Tibial nerve (tissue), 4 donors: Measurements from ENCODE around the gene MROH7. TPM values are rescaled to one million over a fixed set of nuclear protein-coding genes. Genes with fewer than 3 reads are reported as not detected.

ENCODE experiments used
- DNase-seq, 2 donors: peaks; one replicate each; pipeline ENCODE4 v3.0.0-alpha.2; 2019; ENCODE audit warnings: low spot score in 2 of 2
- H3K27ac ChIP-seq, 4 donors: fragments of 200-600 bp; sonication (generic) in 3 of 4; one replicate each; pipeline ENCODE4 v1.5.1; 2017 to 2019; ENCODE audit warnings: mild to moderate bottlenecking in 1 of 4
- H3K27me3 ChIP-seq, 2 donors: fragments of 200-600 bp; sonication (generic) in 1 of 2; one replicate each; pipeline versions ENCODE4 v1.5.1 to v1.6.0; 2017 to 2019
- H3K36me3 ChIP-seq, 3 donors: fragments of 200-600 bp; sonication (generic); one replicate each; pipeline ENCODE4 v1.5.1; 2018 to 2019
- H3K4me1 ChIP-seq, 4 donors: fragments of 200-600 bp; sonication (generic) in 3 of 4; one replicate each; pipeline ENCODE4 v1.5.1; 2017 to 2019
- H3K4me3 ChIP-seq, 4 donors: fragments of 200-600 bp; sonication (generic) in 3 of 4; one replicate each; pipeline ENCODE4 v1.5.1; 2017 to 2019; ENCODE audit warnings: mild to moderate bottlenecking in 1 of 4, moderate library complexity in 1 of 4
- H3K9me3 ChIP-seq, 4 donors: fragments of 200-600 bp; sonication (generic) in 3 of 4; one replicate each; pipeline ENCODE4 v1.5.1; 2017 to 2019
- EP300 ChIP-seq, 2 donors: sonication (generic); formaldehyde crosslinking; IDR thresholded peaks; one replicate each; pipeline ENCODE4 v1.6.1; 2017; ENCODE audit warnings: antibody characterized with exemption in 2 of 2, mild to moderate bottlenecking in 1 of 2
- POLR2A ChIP-seq, 2 donors: fragments of 450-650 bp; IDR thresholded peaks; one replicate each; pipeline ENCODE4 v1.6.1; 2017; ENCODE audit warnings: antibody characterized with exemption in 2 of 2, mild to moderate bottlenecking in 2 of 2, moderate library complexity in 2 of 2
- WGBS, 2 donors: methylation state at CpG; one replicate each; pipeline ENCODE4 v1.1.5; 2018; 5-methylcytosine and 5-hydroxymethylcytosine counted together
- total RNA-seq, 4 donors: library from RNA; depleted of rRNA; stranded (reverse); fragments of >200 nt; gene quantifications; one replicate each; pipeline ENCODE4 v1.1.0, GENCODE V29; 2016
- TF ChIP-seq, protein P1 (sequence below), 5 experiments: fragments of 200-600 bp in 3 of 5; fragments of 450-650 bp in 2 of 5; sonication (generic) in 3 of 5; IDR thresholded peaks; one replicate each; pipeline ENCODE4 v1.5.1; 2016 to 2019; ENCODE audit warnings: antibody characterized with exemption in 5 of 5, mild to moderate bottlenecking in 3 of 5, moderate library complexity in 2 of 5

Gene MROH7
- total RNA-seq, 4 donors from 2014 or later, result 4.4 to 7.2 (median 5.8) TPM

DNA sequence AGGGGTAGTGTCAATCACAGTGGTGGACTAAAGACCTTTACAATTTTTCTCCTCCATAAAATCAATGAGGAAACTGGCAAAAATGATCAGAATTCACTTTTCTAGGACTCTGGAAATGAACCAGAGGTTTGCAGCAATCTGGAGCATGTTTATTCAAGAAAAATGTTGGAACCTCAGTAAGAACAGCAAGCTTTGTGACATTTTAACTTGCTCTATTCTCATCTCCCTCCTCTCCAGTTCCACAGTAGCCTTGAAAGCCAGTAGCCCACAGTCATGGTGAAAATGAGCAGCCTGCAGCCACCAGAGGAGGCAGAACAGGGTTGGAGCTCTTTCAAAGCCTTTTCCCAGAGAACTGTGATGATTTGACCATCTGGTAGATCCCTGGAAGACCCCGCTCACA lies 83.2 kb downstream of the MROH7 start:
- no peaks in the 10 kb centered on the region for H3K9me3 ChIP-seq
- DNase-seq, result no peak
- 95 to 100% methylated on average over 1 of the region's 1 CpG for WGBS, 2 donors
- no peaks in the 10 kb centered on the region for H3K4me1 ChIP-seq
- no peaks in the 10 kb centered on the region for H3K27me3 ChIP-seq
- H3K4me3 ChIP-seq, result no peak overlapping the region
- TF ChIP-seq, protein P1, sequence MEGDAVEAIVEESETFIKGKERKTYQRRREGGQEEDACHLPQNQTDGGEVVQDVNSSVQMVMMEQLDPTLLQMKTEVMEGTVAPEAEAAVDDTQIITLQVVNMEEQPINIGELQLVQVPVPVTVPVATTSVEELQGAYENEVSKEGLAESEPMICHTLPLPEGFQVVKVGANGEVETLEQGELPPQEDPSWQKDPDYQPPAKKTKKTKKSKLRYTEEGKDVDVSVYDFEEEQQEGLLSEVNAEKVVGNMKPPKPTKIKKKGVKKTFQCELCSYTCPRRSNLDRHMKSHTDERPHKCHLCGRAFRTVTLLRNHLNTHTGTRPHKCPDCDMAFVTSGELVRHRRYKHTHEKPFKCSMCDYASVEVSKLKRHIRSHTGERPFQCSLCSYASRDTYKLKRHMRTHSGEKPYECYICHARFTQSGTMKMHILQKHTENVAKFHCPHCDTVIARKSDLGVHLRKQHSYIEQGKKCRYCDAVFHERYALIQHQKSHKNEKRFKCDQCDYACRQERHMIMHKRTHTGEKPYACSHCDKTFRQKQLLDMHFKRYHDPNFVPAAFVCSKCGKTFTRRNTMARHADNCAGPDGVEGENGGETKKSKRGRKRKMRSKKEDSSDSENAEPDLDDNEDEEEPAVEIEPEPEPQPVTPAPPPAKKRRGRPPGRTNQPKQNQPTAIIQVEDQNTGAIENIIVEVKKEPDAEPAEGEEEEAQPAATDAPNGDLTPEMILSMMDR (IDR thresholded peaks at IDR 0.05), result no peak
- no peak for TF ChIP-seq POLR2A (IDR thresholded peaks at IDR 0.05)
- TF ChIP-seq EP300 (IDR thresholded peaks at IDR 0.05), result no peak
- no peak overlapping the region for H3K27ac ChIP-seq
- H3K36me3 ChIP-seq, result peaks cover 4 to 90% (median 10%) of the 10 kb centered on the region in 3 donors

DNA sequence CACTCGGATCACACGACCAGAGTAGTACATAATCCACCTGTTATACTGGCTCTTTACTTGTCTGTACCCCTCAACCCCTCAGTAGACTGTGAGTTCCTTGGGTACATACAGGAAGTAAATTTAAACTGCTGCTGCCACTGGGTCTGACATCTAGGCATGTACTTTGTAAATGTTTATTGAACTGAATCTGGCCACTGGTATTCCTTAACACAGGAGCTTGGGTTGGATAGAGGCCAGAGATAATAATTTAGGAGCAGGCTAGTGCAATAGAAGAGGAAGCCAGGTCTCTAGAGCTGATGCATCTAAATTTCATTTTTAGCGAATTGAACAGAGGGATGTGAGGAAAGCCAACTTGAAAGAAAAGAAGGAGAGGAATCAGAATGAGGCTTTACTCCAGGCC lies 86.4 kb downstream of the MROH7 start:
- no peak for DNase-seq
- Histone ChIP-seq H3K4me1 (no peaks in the 10 kb centered on the region), H3K9me3 (no peaks in the 10 kb centered on the region), H3K27ac (no peak overlapping the region), H3K4me3 (no peak overlapping the region), H3K27me3 (no peaks in the 10 kb centered on the region), H3K36me3 (peaks cover under 1 to 99% (median 7%) of the 10 kb centered on the region in 3 donors)
- WGBS, 2 donors, result 77 to 78% methylated on average over 3 of the region's 3 CpGs
- no peak for TF ChIP-seq POLR2A (IDR thresholded peaks at IDR 0.05)
- TF ChIP-seq, protein P1 (IDR thresholded peaks at IDR 0.05), result no peak
- no peak for TF ChIP-seq EP300 (IDR thresholded peaks at IDR 0.05)

DNA sequence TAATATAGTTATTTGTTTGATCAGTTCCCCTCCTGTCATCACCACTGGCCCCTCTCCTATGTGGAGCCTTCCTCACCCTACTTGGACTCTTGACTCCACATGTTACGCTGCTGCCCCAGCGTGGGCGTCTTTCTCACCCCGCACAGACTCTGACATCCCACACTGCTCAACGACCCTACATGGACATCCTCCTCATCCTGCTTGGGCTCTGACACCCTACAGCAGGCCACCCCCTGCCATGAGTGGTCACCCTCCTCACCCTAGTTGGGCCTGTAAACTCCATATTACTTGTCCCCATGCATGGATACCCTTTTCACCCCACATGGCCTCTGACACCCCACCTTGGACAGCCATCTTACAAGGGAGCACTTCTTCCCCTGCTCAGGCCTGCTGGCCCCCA lies 95.1 kb downstream of the MROH7 start:
- 90 to 94% methylated on average over 5 of the region's 5 CpGs for WGBS, 2 donors
- DNase-seq, result no peak
- no peaks in the 10 kb centered on the region for H3K9me3 ChIP-seq
- H3K36me3 ChIP-seq, result peaks cover 2 to 98% (median 16%) of the 10 kb centered on the region in 3 donors
- H3K4me1 ChIP-seq, result no peaks in the 10 kb centered on the region
- no peaks in the 10 kb centered on the region for H3K27me3 ChIP-seq
- no peak overlapping the region for H3K4me3 ChIP-seq
- no peak for TF ChIP-seq EP300 (IDR thresholded peaks at IDR 0.05)
- TF ChIP-seq, protein P1 (IDR thresholded peaks at IDR 0.05), result no peak
- H3K27ac ChIP-seq, result no peak overlapping the region

DNA sequence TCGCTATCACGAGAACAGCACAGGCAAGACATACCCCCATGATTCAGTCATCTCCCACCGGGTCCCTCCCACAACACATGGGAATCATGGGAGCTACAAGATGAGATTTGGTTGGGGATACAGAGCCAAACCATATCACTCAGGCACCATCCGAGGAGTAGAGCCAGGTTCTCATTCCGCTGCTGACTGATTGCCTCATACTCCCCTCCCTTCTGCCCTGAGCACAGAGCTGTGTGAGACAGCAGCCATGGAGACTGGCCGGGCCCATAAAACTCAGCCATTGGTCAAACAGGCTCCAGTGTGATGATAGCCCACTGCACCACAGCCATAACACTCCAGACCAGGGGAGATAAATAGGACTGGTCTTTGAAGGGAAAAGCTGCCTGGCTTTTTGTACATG lies 96.7 kb downstream of the MROH7 start:
- no peak overlapping the region for H3K4me3 ChIP-seq
- H3K36me3 ChIP-seq, result peaks cover 2 to 98% (median 21%) of the 10 kb centered on the region in 3 donors
- H3K4me1 ChIP-seq, result no peaks in the 10 kb centered on the region
- no peak for TF ChIP-seq EP300 (IDR thresholded peaks at IDR 0.05)
- TF ChIP-seq, protein P1 (IDR thresholded peaks at IDR 0.05), result no peak
- TF ChIP-seq POLR2A (IDR thresholded peaks at IDR 0.05), result no peak
- WGBS, 2 donors, result 88 to 92% methylated on average over 5 to 6 of the region's 6 CpGs
- H3K27me3 ChIP-seq, result no peaks in the 10 kb centered on the region
- DNase-seq, result no peak
- H3K9me3 ChIP-seq, result no peaks in the 10 kb centered on the region
- no peak overlapping the region for H3K27ac ChIP-seq

DNA sequence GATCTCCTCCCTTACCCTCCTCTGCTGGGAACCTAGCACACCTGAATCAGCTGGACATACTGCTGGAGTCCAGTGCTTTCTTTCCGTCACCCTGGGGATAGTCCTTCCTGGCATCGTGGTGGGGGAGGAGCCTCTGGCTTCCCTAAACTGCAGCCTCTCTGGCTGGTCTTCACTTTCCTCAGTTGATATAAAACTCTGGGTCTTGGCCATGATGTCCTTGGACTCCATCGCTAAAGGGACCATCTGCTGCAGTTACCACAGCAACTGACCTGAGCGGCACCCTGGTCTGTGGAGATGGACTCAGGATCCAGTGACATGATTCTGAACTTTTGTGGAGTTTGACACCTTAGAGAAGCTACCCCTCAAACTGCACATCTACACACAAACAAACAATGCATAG lies 99.9 kb downstream of the MROH7 start:
- DNase-seq, result no peak
- Histone ChIP-seq H3K36me3 (peaks cover 2 to 93% (median 21%) of the 10 kb centered on the region in 3 donors), H3K27ac (no peak overlapping the region), H3K9me3 (no peaks in the 10 kb centered on the region), H3K4me1 (no peaks in the 10 kb centered on the region), H3K27me3 (no peaks in the 10 kb centered on the region), H3K4me3 (no peak overlapping the region)
- 83 to 92% methylated on average over 4 of the region's 4 CpGs for WGBS, 2 donors
- TF ChIP-seq, protein P1 (IDR thresholded peaks at IDR 0.05), result no peak
- TF ChIP-seq POLR2A (IDR thresholded peaks at IDR 0.05), result no peak
- no peak for TF ChIP-seq EP300 (IDR thresholded peaks at IDR 0.05)
